GM21576 (cell line): ENCODE data around the gene DDX56.
A peak's percentile ranks its signal among the peaks of the same experiment; 100 is the strongest.
"Not testable (repeated sequence)": the region's sequence is repeated elsewhere in the genome, so short reads cannot be mapped to it uniquely, and the experiment has no call there.

Source experiments
- ATAC-seq: cut with Tn5 transposase; IDR thresholded peaks from one replicate; pipeline ENCODE4 v1.9.1; 2021; ENCODE audit warnings: mild to moderate bottlenecking, moderate library complexity; ENCODE audit not compliant: unreplicated experiment

The DDX56 gene

GRCh38 chr7:44597181-44597580, 23.5 kb upstream of the DDX56 start:
- ATAC-seq = not testable (repeated sequence)

- no peak for ATAC-seq
Measured at GRCh38 chr7:44595934-44596635, 22.4 kb upstream of the DDX56 start.

GRCh38 chr7:44590910-44591309, 17.2 kb upstream of the DDX56 start:
- no peak for ATAC-seq

- ATAC-seq = no peak
Measured at GRCh38 chr7:44587843-44588711, 14.4 kb upstream of the DDX56 start.

GRCh38 chr7:44583146-44583865, 9.6 kb upstream of the DDX56 start:
- ATAC-seq = no peak

- peak; percentile 84 for ATAC-seq
Measured at GRCh38 chr7:44581879-44582603, 8.3 kb upstream of the DDX56 start, which contains the start of gene TMED4. Gene TMED4, minus strand, starts transcription at chr7:44582231. Its CDS starts 25 bp downstream, at chr7:44582206.

GRCh38 chr7:44580945-44581878, 7.5 kb upstream of the DDX56 start:
- peak; percentile 39 for ATAC-seq

- no peak for ATAC-seq
Measured at GRCh38 chr7:44576228-44576627, 2.5 kb upstream of the DDX56 start.

- no peak for ATAC-seq
Measured at GRCh38 chr7:44575054-44575453, 1.3 kb upstream of the DDX56 start.

- ATAC-seq = peak; percentile 5
Measured at GRCh38 chr7:44574287-44574872, 672 bp upstream of the DDX56 start.

- ATAC-seq = no peak
Measured at GRCh38 chr7:44572771-44573170, 937 bp downstream of the DDX56 start.

- no peak for ATAC-seq
Measured at GRCh38 chr7:44569959-44570358, 3.7 kb downstream of the DDX56 start.

GRCh38 chr7:44568771-44569560, 4.7 kb downstream of the DDX56 start:
- no peak for ATAC-seq

GRCh38 chr7:44567884-44568283, 5.8 kb downstream of the DDX56 start:
- no peak for ATAC-seq

GRCh38 chr7:44566680-44567079, 7.0 kb downstream of the DDX56 start:
- ATAC-seq = no peak

- ATAC-seq = peak; percentile 22
Measured at GRCh38 chr7:44565795-44566559, 7.7 kb downstream of the DDX56 start.

- peak; percentile 69 for ATAC-seq
Measured at GRCh38 chr7:44565097-44565794, 8.5 kb downstream of the DDX56 start.
